GM18873 (cell line): ENCODE measurements around the gene RABGAP1.

Experiments used
- ATAC-seq: cut with Tn5 transposase; IDR thresholded peaks from one replicate; pipeline ENCODE4 v1.9.1; 2021; ENCODE audit warnings: mild to moderate bottlenecking, moderate library complexity, moderate number of reproducible peaks; ENCODE audit not compliant: unreplicated experiment, low FRiP score

RABGAP1 gene

GRCh38 chr9:122941582-122942234 lies 888 bp downstream of the RABGAP1 start:
- no peak for ATAC-seq

DNA sequence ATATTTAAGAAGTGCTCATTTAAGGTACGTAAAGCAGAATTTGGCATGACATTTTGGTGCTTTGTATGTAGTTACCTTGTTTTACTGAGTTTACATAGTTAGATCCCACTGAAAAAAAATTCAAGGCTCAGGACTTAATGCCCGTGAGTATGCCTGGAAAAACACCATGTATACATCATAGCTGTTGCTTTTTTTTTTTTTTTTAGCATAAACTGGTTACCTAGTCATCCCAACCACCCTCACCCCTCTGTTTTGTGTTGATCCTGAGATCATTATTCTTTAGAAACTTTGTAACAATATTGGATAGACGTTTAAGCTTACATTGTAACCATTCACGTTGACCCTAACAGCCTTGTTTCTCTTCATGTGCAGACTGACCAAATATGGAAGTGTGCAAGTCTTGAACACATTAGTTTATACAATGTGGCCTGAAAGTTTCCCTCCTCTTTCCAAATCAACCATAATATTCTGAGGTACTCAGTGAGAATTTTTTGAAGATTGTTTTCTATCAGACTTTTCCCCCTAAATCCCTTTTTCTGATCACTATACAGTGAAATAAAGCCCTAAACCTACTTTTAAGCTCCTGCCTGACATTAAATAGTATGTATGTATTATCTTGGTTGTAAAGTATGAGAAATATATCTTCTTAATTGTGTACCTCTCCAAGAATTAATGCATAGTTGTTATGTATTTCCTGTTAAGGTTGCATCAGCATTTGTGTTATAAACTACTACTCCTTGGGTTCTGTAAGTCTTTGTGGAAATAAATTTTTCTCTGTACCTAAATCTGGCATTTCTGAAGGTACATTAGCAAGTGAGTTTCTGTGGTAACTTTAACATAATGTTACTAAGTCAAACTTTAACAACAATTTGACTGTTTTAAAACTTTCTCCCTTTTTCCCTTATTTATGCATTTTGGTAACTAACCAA lies 4.4 kb downstream of the RABGAP1 start:
- ATAC-seq, result no peak

DNA sequence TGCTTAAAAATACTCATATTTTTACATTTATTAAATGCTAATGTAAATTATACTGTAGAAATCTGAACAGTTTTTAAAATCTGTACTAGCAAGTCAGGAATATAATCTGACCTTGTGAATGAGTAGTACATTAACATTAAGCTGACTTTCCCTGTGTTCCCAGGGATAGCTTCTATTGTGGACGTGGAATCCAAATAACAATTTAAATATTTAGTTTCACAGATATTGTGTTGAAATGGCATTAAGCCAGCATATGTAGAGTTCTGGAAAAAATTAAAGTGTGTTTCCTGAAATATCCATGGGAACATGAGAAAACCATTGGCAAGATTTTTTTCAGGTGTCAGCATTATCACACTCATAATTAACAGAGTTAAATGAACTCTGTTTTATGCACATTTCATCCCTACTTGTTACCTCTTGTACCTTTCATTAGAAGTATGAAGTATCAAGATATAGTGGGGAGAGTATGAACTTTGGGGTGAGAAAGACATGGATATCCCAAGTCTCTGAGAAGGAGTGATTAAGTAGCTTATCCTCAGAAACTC lies 5.7 kb downstream of the RABGAP1 start:
- ATAC-seq, result no peak

GRCh38 chr9:122948313-122948712 lies 7.5 kb downstream of the RABGAP1 start:
- ATAC-seq, result no peak

DNA sequence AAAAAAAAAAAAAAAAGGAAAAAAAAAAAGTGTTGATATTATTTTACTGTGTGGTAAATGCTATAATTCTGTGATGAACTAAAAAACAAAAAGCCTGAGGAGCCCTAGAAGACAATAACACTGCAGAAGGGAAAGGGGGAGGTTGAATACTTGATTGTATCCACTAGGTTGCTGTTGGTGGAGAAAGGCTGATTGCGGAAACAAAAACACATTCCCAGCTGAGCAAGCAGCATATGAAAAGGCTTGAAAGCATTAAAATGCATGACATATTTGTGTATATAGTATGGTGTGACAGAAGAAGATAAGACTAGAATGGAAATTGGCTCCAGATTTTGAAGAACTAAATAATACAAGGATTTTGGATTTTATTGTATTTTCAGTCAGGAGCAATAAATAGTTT lies 8.9 kb downstream of the RABGAP1 start:
- no peak for ATAC-seq

GRCh38 chr9:122950263-122950662 lies 9.4 kb downstream of the RABGAP1 start:
- no peak for ATAC-seq

DNA sequence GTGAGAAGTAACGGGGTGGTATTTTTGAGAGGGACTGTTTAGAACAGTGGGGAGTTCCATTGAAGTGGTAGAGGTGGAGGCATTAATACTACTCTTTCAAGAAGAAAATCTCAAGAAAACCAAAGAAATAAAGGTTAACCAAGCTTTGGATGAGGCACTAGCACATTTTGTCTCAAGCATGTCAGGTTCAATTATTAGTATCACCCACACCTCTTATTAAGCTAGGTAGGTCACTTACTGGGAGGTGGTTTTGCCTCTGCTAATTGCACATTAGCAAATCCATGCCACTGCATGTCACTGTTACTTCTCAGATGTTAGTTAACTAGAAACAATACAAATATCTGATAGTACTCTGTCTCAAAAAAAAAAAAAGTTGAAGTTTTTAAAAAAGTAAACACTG lies 10.2 kb downstream of the RABGAP1 start:
- ATAC-seq, result no peak

DNA sequence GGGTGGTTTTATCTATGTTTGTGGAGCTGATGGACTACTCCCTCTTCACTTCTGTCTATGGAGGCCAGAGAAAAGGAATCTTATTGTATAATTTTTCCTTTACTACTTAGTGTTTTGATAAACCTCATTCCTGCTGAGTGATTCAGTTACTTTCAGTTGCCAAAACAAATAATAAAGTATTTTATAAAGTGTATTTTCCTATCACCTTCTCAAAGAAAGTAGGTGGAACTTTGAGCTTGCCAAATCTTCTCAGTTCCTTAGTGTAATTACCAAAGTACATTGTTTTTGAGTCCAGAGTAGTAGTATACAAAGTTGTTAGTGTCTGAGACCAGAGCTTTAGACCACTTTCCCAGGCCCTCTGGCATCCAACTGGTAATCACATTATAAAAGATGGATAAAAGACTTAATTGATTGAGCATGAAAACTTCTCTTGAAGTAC lies 13.5 kb downstream of the RABGAP1 start:
- ATAC-seq, result no peak

- no peak for ATAC-seq
These were observed 15.1 kb downstream of the RABGAP1 start for GRCh38 chr9:122955961-122956360.

DNA sequence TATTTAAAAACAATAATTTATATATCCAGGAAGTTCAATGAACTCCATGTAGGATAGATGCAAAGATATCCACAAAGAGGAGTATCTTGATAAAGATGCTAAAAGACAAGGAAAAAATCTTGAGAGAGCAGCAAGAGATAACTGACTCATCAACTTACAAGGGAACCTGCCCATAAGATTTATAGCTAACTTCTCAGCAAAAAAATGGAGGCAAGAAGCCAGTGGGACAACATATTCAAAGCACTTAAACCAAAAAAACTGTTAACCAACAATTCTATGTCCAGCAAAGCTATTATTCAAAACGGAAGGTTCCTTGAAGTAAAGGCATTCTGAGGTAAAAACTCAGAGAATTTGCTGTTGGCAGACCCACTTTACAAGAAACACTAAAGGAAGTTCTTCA lies 20.3 kb downstream of the RABGAP1 start:
- ATAC-seq, result no peak

- no peak for ATAC-seq
These were observed 34.4 kb downstream of the RABGAP1 start for GRCh38 chr9:122975196-122975595.

DNA sequence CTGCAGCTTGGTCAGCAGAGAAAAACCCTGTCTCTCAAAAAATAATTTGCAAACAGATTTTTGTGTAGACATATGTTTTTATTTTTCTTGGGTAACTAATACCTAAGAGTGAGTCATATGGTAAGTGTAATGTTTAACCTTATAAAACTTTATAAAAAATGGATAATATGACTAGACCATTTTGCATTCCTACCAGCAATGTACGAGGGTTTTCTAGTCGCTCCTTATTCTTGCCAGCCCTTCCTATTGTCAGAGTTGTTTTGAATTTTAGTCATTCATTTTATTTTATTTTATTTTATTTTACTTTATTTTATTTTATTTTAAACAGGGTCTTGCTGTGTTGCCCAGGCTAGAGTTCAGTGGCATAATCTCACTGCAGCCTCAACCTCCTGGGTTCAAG lies 37.8 kb downstream of the RABGAP1 start:
- no peak for ATAC-seq

- ATAC-seq, result no peak
These were observed 45.2 kb downstream of the RABGAP1 start for GRCh38 chr9:122986010-122986409.

- no peak for ATAC-seq
These were observed 47.3 kb downstream of the RABGAP1 start for GRCh38 chr9:122988141-122988540.

GRCh38 chr9:122988920-122989621 lies 48.3 kb downstream of the RABGAP1 start:
- no peak for ATAC-seq

- ATAC-seq, result no peak
These were observed 50.6 kb downstream of the RABGAP1 start for GRCh38 chr9:122991370-122991830.

- no peak for ATAC-seq
These were observed 55.8 kb downstream of the RABGAP1 start for GRCh38 chr9:122996586-122996985.

DNA sequence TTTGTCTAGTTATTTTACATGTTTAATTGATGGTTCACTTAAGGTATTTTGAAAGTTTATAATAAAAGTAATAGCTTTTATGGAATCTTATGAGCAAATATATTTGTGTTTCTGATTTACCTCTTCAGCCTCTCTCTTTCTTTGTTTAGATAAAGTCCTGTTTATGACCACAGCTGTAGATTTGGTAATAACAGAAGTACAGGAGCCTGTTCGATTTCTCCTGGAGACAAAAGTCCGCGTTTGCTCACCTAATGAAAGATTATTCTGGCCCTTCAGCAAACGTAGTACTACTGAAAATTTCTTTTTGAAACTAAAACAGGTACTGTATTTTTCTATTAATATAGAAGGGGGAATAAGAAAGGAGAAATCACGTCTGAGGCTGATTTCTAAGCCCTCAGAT lies 57.6 kb downstream of the RABGAP1 start:
- no peak for ATAC-seq

DNA sequence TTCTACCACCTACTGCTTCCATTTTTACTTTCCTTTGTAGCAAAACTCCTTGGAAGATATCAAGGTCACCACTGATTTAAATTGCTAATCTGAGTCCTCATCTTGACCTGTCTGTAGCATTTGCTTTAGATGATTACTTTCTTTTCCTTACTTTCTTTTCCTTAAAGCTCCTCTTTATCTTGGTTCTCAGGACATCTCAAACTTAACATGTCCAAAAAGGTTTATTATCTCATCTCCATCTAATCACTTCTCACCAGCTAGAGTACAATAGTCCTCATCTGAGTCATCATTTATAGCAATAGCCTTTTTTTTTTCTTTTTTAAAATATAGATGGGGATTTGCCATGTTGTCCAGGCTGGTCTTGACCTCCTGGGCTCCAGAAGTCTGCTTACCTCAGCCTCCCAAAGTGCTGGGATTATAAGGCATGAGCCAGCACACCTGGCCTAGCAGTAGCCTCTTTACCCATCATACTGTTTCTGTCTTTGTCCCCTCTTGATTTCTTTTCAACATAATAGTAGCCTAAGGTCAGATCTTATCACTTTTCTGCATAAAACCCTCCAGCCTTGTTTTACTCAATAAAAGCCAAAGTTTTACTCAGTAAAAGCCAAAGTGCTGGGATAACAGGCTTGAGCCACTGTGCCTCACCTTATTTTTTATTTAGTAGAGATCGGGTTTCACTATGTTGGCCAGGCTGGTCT lies 59.7 kb downstream of the RABGAP1 start:
- ATAC-seq, result no peak

GRCh38 chr9:123002754-123003153 lies 61.9 kb downstream of the RABGAP1 start:
- no peak for ATAC-seq
